HepG2 (cell line): ENCODE data around the gene ELP5. TPM values are rescaled to one million over a fixed set of nuclear protein-coding genes. Genes with fewer than 3 reads are reported as not detected.

ENCODE experiments used
- ATAC-seq: fragments of 200-7000 bp; cut with Tn5 transposase; 3 replicates; pipeline ENCODE4 v1.9.1; 2020; ENCODE audit warnings: mild to moderate bottlenecking, moderate library complexity
- BruUV-seq: library from RNA; stranded (reverse); fragments of 400-500 nt; replicated peaks from 2 replicates; lab custom pipeline; 2021; lab: Mats Ljungman, UMichigan
- CTCF ChIA-PET: fragments of 300-600 bp; formaldehyde crosslinking; extraction: SDS; loops from one replicate; lab custom pipeline; 2021; ENCODE audit warnings: low total read pairs, inconsistent platforms, low intra/inter-chr PET ratio; lab: Yijun Ruan, JAX
- POLR2A ChIA-PET: fragments of 350-600 bp; sonication (Branson Sonifier 250); formaldehyde crosslinking; loops from one replicate; lab custom pipeline; 2020; ENCODE audit warnings: antibody characterized with exemption, inconsistent platforms; lab: Yijun Ruan, JAX
- DNase-seq: peaks from one replicate; pipeline ENCODE4 v3.0.0-alpha.2; 2015; ENCODE audit warnings: low spot score
- FAIRE-seq: peaks from 3 replicates; lab custom pipeline; 2011; peaks lifted over from hg19 to GRCh38; lab: Jason Lieb, UNC
- H2AFZ ChIP-seq: one replicate; pipeline ENCODE4 v1.6.1; 2011; ENCODE audit warnings: low read length, inconsistent platforms
- H3K27ac ChIP-seq: fragments of 300-600 bp; 3 replicates; pipeline ENCODE4 v1.8.0; 2011; ENCODE audit warnings: mixed run types, mild to moderate bottlenecking, mixed read lengths, low read length, inconsistent platforms; ENCODE audit not compliant: insufficient read depth; ENCODE audit errors: extremely low read length
- H3K27me3 ChIP-seq, 2 experiments: fragments of 200-600 bp in 1 of 2; 2 replicates in 1 of 2; 3 replicates in 1 of 2; pipeline versions ENCODE4 v1.6.0 to v1.8.0; 2011; ENCODE audit warnings: low read length in 2 of 2, mild to moderate bottlenecking in 2 of 2, moderate library complexity in 2 of 2, inconsistent platforms in 1 of 2; ENCODE audit not compliant: insufficient read depth in 2 of 2, control insufficient read depth in 1 of 2
- H3K36me3 ChIP-seq, 2 experiments: fragments of 200-600 bp in 1 of 2; replicated peaks in 1 of 2; 2 replicates in 1 of 2; 3 replicates in 1 of 2; pipeline versions ENCODE4 v1.5.1 to v1.8.0; 2011; ENCODE audit warnings: low read length in 2 of 2, inconsistent platforms in 1 of 2; ENCODE audit not compliant: insufficient read depth in 2 of 2, control insufficient read depth in 1 of 2
- H3K4me1 ChIP-seq: 2 replicates; pipeline ENCODE4 v1.5.1; 2012; ENCODE audit warnings: low read length, inconsistent platforms; ENCODE audit not compliant: insufficient read depth
- H3K4me2 ChIP-seq: 2 replicates; pipeline ENCODE4 v1.6.0; 2011; ENCODE audit warnings: low read depth, low read length, inconsistent platforms
- H3K4me3 ChIP-seq, 3 experiments: fragments of 200-600 bp in 1 of 3; sonication (generic), shearing (Covaris generic) in 1 of 3; replicated peaks in 1 of 3; 2 replicates each; pipeline ENCODE4 v1.5.1; 2011 to 2016; ENCODE audit warnings: low read length in 3 of 3, inconsistent platforms in 2 of 3, low read depth in 2 of 3, mild to moderate bottlenecking in 2 of 3, control low read depth in 1 of 3, mixed read lengths in 1 of 3; ENCODE audit not compliant: insufficient read depth in 1 of 3
- H3K79me2 ChIP-seq: one replicate; pipeline ENCODE4 v1.6.1; 2011; ENCODE audit warnings: low read length, inconsistent platforms; ENCODE audit not compliant: insufficient read depth
- H3K9ac ChIP-seq: 2 replicates; pipeline ENCODE4 v1.6.0; 2011; ENCODE audit warnings: mild to moderate bottlenecking, low read depth, low read length, inconsistent platforms; ENCODE audit not compliant: insufficient read depth
- H3K9me3 ChIP-seq: 2 replicates; pipeline ENCODE4 v1.5.1; 2012; ENCODE audit warnings: mild to moderate bottlenecking, low read length
- H4K20me1 ChIP-seq: 2 replicates; pipeline ENCODE4 v1.6.0; 2011; ENCODE audit warnings: inconsistent platforms, mild to moderate bottlenecking, low read length, moderate library complexity; ENCODE audit not compliant: insufficient read depth
- AKAP8 ChIP-seq: sonication (generic); formaldehyde crosslinking; IDR thresholded peaks from 2 replicates; pipeline ENCODE4 v1.5.1; 2020; ENCODE audit warnings: mild to moderate bottlenecking, missing genetic modification reagents
- ARID3A ChIP-seq: IDR thresholded peaks from 2 replicates; pipeline ENCODE4 v1.6.1; 2012; ENCODE audit warnings: low read depth, low read length, improper control_type of control experiment
- BHLHE40 ChIP-seq: IDR thresholded peaks from 2 replicates; pipeline ENCODE4 v1.6.1; 2011; ENCODE audit warnings: low read length, improper control_type of control experiment
- CEBPB ChIP-seq: IDR thresholded peaks from 2 replicates; pipeline ENCODE4 v1.6.1; 2011; ENCODE audit warnings: low read depth, low read length, improper control_type of control experiment, borderline replicate concordance
- DPF2 ChIP-seq: sonication (generic); formaldehyde crosslinking; IDR thresholded peaks from 2 replicates; pipeline ENCODE4 v1.4.0; 2020; ENCODE audit warnings: mild to moderate bottlenecking, low read depth, missing genetic modification reagents, borderline replicate concordance
- ELF3 ChIP-seq: IDR thresholded peaks from 2 replicates; pipeline ENCODE4 v1.6.1; 2016; ENCODE audit warnings: missing genetic modification reagents, missing compliant biosample characterization
- HOXA5 ChIP-seq: sonication (generic); formaldehyde crosslinking; IDR thresholded peaks from 2 replicates; pipeline ENCODE4 v1.4.0; 2020; ENCODE audit warnings: missing genetic modification reagents
- JUN ChIP-seq: sonication (generic); formaldehyde crosslinking; IDR thresholded peaks from 2 replicates; pipeline ENCODE4 v1.4.0; 2020; ENCODE audit warnings: mild to moderate bottlenecking, missing genetic modification reagents
- NCOA2 ChIP-seq: sonication (generic); formaldehyde crosslinking; IDR thresholded peaks from 2 replicates; pipeline ENCODE4 v1.8.0; 2022; ENCODE audit warnings: inconsistent platforms
- SMAD3 ChIP-seq: sonication (generic); formaldehyde crosslinking; IDR thresholded peaks from 2 replicates; pipeline ENCODE4 v1.4.0; 2020; ENCODE audit warnings: missing genetic modification reagents
- TFE3 ChIP-seq: IDR thresholded peaks from 2 replicates; pipeline ENCODE4 v1.6.1; 2016
- ZMAT3 ChIP-seq: sonication (generic); formaldehyde crosslinking; conservative IDR thresholded peaks from 2 replicates; pipeline ENCODE4 v1.7.0; 2021; ENCODE audit warnings: missing genetic modification reagents
- ZNF124 ChIP-seq: sonication (generic); formaldehyde crosslinking; IDR thresholded peaks from 2 replicates; pipeline ENCODE4 v1.4.0; 2020; ENCODE audit warnings: missing genetic modification reagents
- ZNF230 ChIP-seq: sonication (generic); formaldehyde crosslinking; IDR thresholded peaks from 2 replicates; pipeline ENCODE4 v1.4.0; 2020; ENCODE audit warnings: mild to moderate bottlenecking, missing genetic modification reagents
- ZNF263 ChIP-seq: sonication (generic); formaldehyde crosslinking; IDR thresholded peaks from 2 replicates; pipeline ENCODE4 v1.4.0; 2020; ENCODE audit warnings: missing genetic modification reagents
- ZNF430 ChIP-seq: sonication (generic); formaldehyde crosslinking; IDR thresholded peaks from 2 replicates; pipeline ENCODE4 v1.9.0; 2021; ENCODE audit warnings: mild to moderate bottlenecking, missing genetic modification reagents
- ZNF432 ChIP-seq: sonication (generic); formaldehyde crosslinking; IDR thresholded peaks from 2 replicates; pipeline ENCODE4 v1.5.0; 2020; ENCODE audit warnings: missing genetic modification reagents, mild to moderate bottlenecking, borderline replicate concordance
- ZNF468 ChIP-seq: sonication (generic); formaldehyde crosslinking; IDR thresholded peaks from 2 replicates; pipeline ENCODE4 v1.8.0; 2022; ENCODE audit warnings: mild to moderate bottlenecking, moderate library complexity, missing genetic modification reagents
- ZNF883 ChIP-seq: sonication (generic); formaldehyde crosslinking; IDR thresholded peaks from 2 replicates; pipeline ENCODE4 v1.5.1; 2020; ENCODE audit warnings: mild to moderate bottlenecking, missing genetic modification reagents; ENCODE audit errors: not compliant biosample characterization
- WGBS: methylation state at CpG from one replicate; pipeline ENCODE4 v1.1.6; 2017; ENCODE audit warnings: low lambda C conversion rate; 5-methylcytosine and 5-hydroxymethylcytosine counted together
- in situ Hi-C: cut with HindIII; loops from 2 replicates; pipeline ENCODE4 v1.10.0; 2017; ENCODE audit warnings: low pct_unique_long_range_greater_than_20kb; ENCODE audit not compliant: extremely low pct_ligation_motif_present
- intact Hi-C: fragments of 100-400 bp; cut with micrococcal nuclease; formaldehyde crosslinking; loops from one replicate; pipeline ENCODE4 v1.10.0; 2022; ENCODE audit not compliant: unreplicated experiment
- polyA plus RNA-seq, 8 experiments: library from polyadenylated mRNA; depleted of rRNA in 3 of 8; stranded (reverse) in 7 of 8; unstranded in 1 of 8; fragments of >200 nt; fragmentation: Illumina TruSeq in 4 of 8; extraction: Trizol in 4 of 8; gene quantifications; 2 replicates each; pipeline versions ENCODE4 v1.2.1 to v1.2.3, GENCODE V29; 2011 to 2016; ENCODE audit warnings: low read depth in 4 of 8, missing spikeins in 1 of 8, mixed read lengths in 1 of 8; ENCODE audit not compliant: insufficient read depth in 1 of 8
- total RNA-seq, 5 experiments: library from RNA; depleted of rRNA; stranded (reverse); fragments of >200 nt; fragmentation: Illumina TruSeq; extraction: Trizol; gene quantifications; 2 replicates each; pipeline ENCODE4 v1.2.3, GENCODE V29; 2016; ENCODE audit warnings: low read depth in 1 of 5
- TF ChIP-seq, protein P1 (sequence below): sonication (generic); formaldehyde crosslinking; IDR thresholded peaks from 2 replicates; pipeline ENCODE4 v1.4.0; 2020; ENCODE audit warnings: mild to moderate bottlenecking, missing genetic modification reagents

ELP5 gene
- total and polyA plus RNA-seq, 2 of the 13 experiments (the other 11 are each of a cell fraction or from before 2014, with no cell fraction given) = 67.6 to 69.8 TPM

DNA sequence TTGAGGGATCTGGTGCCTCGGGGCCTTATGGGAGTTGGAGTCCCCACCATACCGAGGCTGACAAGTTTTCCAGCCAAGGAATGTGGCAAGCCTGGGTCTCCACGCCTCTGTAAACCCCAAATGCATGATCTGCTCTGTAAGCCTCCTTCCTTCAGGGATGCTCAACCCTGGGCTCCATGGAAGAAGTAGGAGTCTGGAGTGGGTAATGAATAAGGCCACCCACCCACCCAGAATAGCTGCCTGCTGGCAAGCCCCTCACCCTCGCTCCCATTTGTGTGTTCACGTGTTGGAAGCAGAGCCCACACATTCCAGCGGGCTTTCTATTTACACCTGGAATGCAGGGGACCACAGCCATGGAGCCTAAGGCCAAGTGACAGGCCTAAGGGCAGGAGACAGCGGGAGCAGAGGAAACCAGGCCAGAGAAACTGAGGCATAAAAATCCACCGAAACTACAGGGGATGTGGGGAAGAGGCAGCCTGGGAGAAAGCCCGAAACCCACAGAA is 36.8 kb upstream of the ELP5 start:
- Histone ChIP-seq H3K4me3 (peak overlapping the region in 2 of 3 experiments; percentile 22 to 68; a peak in 3 of 6 replicates), H3K79me2 (peaks cover under 1% of the 10 kb centered on the region), H4K20me1 (no peaks in the 10 kb centered on the region), H3K4me1 (peaks cover 56% of the 10 kb centered on the region), H3K36me3 (no peaks in the 10 kb centered on the region), H3K27ac (no peak overlapping the region), H2AFZ (no peak overlapping the region), H3K9ac (0 out of 2 replicates have a peak overlapping the region, but pooled peaks have one; percentile 28), H3K9me3 (no peaks in the 10 kb centered on the region), H3K4me2 (peak overlapping the region; percentile 77), H3K27me3 (peaks cover 0 to 4% of the 10 kb centered on the region in 2 experiments; a peak in 2 of 5 replicates)
- POLR2A ChIA-PET = interaction anchor here (0.8 to 2.9 kb wide), 5 partner anchors 24 to 179 kb away, joined by 3 to 35 read pairs (median 4); partner anchors contain the start of genes ASGR1, ASGR2 and SLC16A13
- peak; percentile 39 for DNase-seq
- WGBS = 5% methylated on average over 5 of the region's 9 CpGs
- BruUV-seq = no TSS peak
- CTCF ChIA-PET = interaction anchor here (1.9 kb wide), 1 partner anchor 169 kb away, joined by 10 read pairs; no protein-coding TSS in a partner anchor
- in situ Hi-C loops (loop anchor here (5.0 kb wide), 1 partner anchor 38 kb away; the partner anchor contains the start of gene ASGR1), intact Hi-C loops (no loop called here)
- ATAC-seq = peak; percentile 1
- FAIRE-seq = peak; percentile 90
- 0 out of 2 replicates have a peak, but pooled peaks have one; percentile 4 for TF ChIP-seq ZNF430 (CRISPR knock-in tag)
- TF ChIP-seq AKAP8 (CRISPR knock-in tag) = no peak
- no peak for TF ChIP-seq JUN (CRISPR knock-in tag)
- TF ChIP-seq NCOA2 (CRISPR knock-in tag) = 0 out of 2 replicates have a peak, but pooled peaks have one; percentile 2
- no peak for TF ChIP-seq ZNF124 (CRISPR knock-in tag)
- TF ChIP-seq ZNF883 (CRISPR knock-in tag) = no peak
- 0 out of 2 replicates have a peak, but pooled peaks have one; percentile 39 for TF ChIP-seq ZNF263 (CRISPR knock-in tag)
- TF ChIP-seq CEBPB = peak; percentile 2; the same call in 1 of the 2 replicates
- TF ChIP-seq ZMAT3 (CRISPR knock-in tag) = no peak
- TF ChIP-seq HOXA5 = 0 out of 2 replicates have a peak, but pooled peaks have one; percentile 8
- TF ChIP-seq, protein P1, sequence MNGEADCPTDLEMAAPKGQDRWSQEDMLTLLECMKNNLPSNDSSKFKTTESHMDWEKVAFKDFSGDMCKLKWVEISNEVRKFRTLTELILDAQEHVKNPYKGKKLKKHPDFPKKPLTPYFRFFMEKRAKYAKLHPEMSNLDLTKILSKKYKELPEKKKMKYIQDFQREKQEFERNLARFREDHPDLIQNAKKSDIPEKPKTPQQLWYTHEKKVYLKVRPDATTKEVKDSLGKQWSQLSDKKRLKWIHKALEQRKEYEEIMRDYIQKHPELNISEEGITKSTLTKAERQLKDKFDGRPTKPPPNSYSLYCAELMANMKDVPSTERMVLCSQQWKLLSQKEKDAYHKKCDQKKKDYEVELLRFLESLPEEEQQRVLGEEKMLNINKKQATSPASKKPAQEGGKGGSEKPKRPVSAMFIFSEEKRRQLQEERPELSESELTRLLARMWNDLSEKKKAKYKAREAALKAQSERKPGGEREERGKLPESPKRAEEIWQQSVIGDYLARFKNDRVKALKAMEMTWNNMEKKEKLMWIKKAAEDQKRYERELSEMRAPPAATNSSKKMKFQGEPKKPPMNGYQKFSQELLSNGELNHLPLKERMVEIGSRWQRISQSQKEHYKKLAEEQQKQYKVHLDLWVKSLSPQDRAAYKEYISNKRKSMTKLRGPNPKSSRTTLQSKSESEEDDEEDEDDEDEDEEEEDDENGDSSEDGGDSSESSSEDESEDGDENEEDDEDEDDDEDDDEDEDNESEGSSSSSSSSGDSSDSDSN = no peak
- no peak for TF ChIP-seq ZNF468 (CRISPR knock-in tag)
- peak; percentile 4; the same call in 1 of the 2 replicates for TF ChIP-seq SMAD3
- peak; percentile 59 for TF ChIP-seq BHLHE40
- TF ChIP-seq ARID3A = no peak
- no peak for TF ChIP-seq ZNF432
- no peak for TF ChIP-seq TFE3 (CRISPR knock-in tag)
- 0 out of 2 replicates have a peak, but pooled peaks have one; percentile 25 for TF ChIP-seq ELF3 (CRISPR knock-in tag)
- TF ChIP-seq DPF2 (CRISPR knock-in tag) = no peak
- TF ChIP-seq ZNF230 = 0 out of 2 replicates have a peak, but pooled peaks have one; percentile 10
